ENCODE data around the gene BBS12.
"Not testable (repeated sequence)": the region's sequence is repeated elsewhere in the genome, so short reads cannot be mapped to it uniquely, and the experiment has no call there.

Gene BBS12

DNA sequence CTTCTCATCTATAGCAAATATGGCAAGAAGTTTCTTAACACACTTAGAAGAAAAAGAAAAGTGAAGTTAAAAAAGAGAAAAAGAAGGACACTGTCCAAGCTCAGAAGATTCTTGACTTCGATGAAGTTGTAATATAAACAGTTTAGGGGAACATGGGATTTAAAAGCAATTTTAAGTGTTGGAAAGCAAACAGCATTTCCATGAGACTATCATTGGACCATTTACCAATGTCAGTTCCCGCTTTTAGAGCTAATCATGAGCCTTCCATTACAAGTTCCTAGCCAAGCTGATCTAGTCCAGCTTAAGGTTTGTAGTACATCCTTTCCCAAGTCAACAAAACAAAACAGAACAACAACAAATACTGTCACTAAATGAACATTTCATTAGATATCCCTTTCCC is 49.0 kb downstream of the BBS12 start:
- no peaks in the 10 kb centered on the region for H3K36me3 ChIP-seq (replicated peaks)
- in situ Hi-C loops (cut with HindIII; ENCODE audit: low pct_ligation_motif_present, low sequenced_read_pairs): no loop called here
- TF ChIP-seq, protein P1, sequence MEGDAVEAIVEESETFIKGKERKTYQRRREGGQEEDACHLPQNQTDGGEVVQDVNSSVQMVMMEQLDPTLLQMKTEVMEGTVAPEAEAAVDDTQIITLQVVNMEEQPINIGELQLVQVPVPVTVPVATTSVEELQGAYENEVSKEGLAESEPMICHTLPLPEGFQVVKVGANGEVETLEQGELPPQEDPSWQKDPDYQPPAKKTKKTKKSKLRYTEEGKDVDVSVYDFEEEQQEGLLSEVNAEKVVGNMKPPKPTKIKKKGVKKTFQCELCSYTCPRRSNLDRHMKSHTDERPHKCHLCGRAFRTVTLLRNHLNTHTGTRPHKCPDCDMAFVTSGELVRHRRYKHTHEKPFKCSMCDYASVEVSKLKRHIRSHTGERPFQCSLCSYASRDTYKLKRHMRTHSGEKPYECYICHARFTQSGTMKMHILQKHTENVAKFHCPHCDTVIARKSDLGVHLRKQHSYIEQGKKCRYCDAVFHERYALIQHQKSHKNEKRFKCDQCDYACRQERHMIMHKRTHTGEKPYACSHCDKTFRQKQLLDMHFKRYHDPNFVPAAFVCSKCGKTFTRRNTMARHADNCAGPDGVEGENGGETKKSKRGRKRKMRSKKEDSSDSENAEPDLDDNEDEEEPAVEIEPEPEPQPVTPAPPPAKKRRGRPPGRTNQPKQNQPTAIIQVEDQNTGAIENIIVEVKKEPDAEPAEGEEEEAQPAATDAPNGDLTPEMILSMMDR (IDR thresholded peaks at IDR 0.05; ENCODE audit: low read depth, low read length, missing control alignments): no peak
- no peaks in the 10 kb centered on the region for H3K27me3 ChIP-seq (replicated peaks)
- no peak for DNase-seq
- H3K4me3 ChIP-seq (ENCODE audit: low read depth, low read length): no peak overlapping the region
- H3K27ac ChIP-seq: no peak overlapping the region

DNA sequence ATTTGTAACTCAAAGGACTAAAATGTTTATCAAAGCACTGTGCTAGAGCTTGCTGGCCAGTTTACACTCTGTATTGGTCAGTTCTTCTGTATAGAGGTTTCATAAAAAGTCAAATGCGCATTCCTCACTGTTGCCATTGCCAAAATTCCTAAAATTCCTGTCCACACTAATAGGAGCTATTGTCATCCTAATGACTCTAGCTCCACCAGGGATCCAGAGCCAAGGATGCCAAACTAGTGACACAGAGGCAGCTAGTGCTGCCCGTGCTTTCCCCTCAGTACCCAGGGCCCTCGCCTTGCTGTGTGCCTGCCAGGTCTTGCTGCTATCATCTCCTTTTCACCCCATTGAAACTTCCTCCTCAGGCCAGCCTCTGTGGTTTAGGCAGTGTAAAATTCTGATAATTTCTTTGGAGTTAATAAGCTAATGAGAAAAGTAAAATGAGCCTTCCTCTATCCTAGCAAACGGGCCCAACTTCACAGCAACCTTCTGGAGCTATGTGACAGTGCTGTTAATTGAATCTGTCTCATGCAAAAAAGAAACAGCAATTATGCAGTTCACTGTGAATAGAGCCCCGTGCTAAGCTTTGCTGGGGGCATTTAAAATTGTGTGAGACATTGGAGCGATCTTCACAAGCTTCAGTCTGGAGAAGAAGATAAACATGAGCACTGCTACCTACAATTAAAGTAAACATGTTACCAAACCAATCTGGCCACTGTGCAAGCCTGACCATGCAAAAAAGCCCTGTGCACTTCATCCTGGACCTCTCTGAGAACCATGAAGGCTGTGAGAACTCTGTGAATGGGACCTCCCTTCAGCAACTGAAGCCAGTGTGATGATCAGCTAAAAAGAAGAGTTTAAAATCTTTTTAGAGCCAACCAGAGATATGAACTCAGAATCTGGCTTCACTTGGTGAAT is 51.1 kb downstream of the BBS12 start:
- DNase-seq: peak; percentile 91
- Histone ChIP-seq H3K27me3 (replicated peaks) (no peaks in the 10 kb centered on the region), H3K27ac (peak overlapping the region; percentile 71), H3K36me3 (replicated peaks) (no peaks in the 10 kb centered on the region), H3K4me3 (ENCODE audit: low read depth, low read length) (no peak overlapping the region)
- in situ Hi-C loops (cut with HindIII; ENCODE audit: low pct_ligation_motif_present, low sequenced_read_pairs): no loop called here
- TF ChIP-seq, protein P1 (IDR thresholded peaks at IDR 0.05; ENCODE audit: low read depth, low read length, missing control alignments): no peak

DNA sequence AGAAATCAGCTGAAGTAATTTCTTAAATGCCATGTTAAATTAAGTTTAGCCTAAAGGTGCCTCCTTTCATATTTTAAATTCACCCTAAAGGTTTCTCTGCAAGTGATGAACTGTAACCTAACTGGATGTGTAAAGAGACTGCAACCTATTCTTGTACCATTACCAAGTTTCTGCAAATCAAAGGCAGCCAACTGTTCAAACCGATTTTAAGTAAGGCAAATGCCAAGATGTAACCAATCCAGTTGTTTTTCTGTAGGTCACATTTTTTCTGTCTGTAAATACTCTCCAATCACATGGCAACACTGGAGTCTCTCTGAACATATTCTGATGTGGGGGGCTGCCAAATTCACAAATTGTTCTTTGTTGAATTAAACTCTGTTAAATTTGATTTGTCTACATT is 51.8 kb downstream of the BBS12 start:
- in situ Hi-C loops (cut with HindIII; ENCODE audit: low pct_ligation_motif_present, low sequenced_read_pairs): no loop called here
- Histone ChIP-seq H3K36me3 (replicated peaks) (no peaks in the 10 kb centered on the region), H3K4me3 (ENCODE audit: low read depth, low read length) (no peak overlapping the region), H3K27me3 (replicated peaks) (no peaks in the 10 kb centered on the region), H3K27ac (peak overlapping the region; percentile 71)
- TF ChIP-seq, protein P1 (IDR thresholded peaks at IDR 0.05; ENCODE audit: low read depth, low read length, missing control alignments): no peak
- DNase-seq: no peak

DNA sequence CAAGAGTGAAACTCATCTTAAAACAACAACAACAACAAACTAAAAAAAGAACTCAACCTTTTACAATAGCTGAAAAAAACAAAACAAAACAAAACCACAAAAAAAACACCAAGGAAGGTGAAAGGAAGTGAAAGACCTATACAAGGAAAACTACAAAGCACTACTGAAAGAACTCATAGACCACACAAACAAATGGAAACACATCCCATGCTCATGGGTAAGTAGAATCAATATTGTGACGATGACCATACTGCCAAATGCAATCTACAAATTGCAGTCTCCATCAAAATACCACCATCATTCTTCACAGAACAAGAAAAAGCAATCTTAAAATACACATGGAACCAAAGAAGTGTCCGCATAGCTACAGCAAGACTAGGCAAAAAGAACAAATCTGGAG is 52.6 kb downstream of the BBS12 start:
- TF ChIP-seq, protein P1 (IDR thresholded peaks at IDR 0.05; ENCODE audit: low read depth, low read length, missing control alignments): no peak

DNA sequence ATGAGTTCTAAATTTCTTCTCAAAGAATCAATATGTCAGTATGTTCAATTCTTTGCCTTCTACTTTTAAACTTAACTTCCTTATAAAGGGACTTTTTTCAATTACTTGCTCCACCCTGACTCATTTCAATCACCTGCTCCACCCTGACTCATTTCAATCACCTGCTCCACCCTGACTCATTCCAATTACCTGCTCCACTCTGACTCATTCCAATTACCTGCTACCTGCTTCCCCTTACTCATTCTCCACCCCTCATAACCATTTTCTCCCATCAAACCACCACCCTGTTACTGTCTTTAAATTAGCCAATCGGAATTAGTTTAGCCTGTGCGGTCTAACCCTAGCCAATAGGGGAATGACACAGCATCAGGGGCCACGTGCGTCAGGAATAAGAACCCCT is 53.8 kb downstream of the BBS12 start:
- H3K27ac ChIP-seq; H3K36me3 ChIP-seq (replicated peaks); DNase-seq; H3K27me3 ChIP-seq (replicated peaks); in situ Hi-C loops (cut with HindIII; ENCODE audit: low pct_ligation_motif_present, low sequenced_read_pairs); H3K4me3 ChIP-seq (ENCODE audit: low read depth, low read length): not testable (repeated sequence)

More for the DNA sequence above, 52.6 kb downstream of the BBS12 start:
- H3K36me3 ChIP-seq (replicated peaks): no peaks in the 10 kb centered on the region
- H3K27me3 ChIP-seq (replicated peaks): no peaks in the 10 kb centered on the region
- H3K4me3 ChIP-seq (ENCODE audit: low read depth, low read length): no peak overlapping the region
- in situ Hi-C loops (cut with HindIII; ENCODE audit: low pct_ligation_motif_present, low sequenced_read_pairs): no loop called here
- H3K27ac ChIP-seq: no peak overlapping the region
- no peak for DNase-seq

DNA sequence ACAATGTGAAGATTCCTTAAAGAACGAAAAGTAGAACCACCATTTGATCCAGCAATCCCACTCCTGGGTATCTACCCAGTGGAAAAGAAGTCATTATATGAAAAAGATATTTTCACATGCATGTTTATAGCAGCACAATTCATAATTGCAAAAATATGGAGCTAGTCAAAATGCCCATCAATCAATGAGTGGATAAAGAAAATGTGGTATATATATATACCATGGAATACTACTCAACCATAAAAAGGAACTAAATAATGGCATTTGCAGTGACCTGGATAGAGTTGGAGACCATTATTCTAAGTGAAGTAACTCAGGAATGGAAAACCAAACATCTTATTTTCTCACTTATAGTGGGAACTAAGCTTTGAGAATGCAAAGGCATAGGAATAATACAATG is 54.4 kb downstream of the BBS12 start:
- DNase-seq; in situ Hi-C loops (cut with HindIII; ENCODE audit: low pct_ligation_motif_present, low sequenced_read_pairs); H3K36me3 ChIP-seq (replicated peaks); H3K4me3 ChIP-seq (ENCODE audit: low read depth, low read length); H3K27ac ChIP-seq; H3K27me3 ChIP-seq (replicated peaks): not testable (repeated sequence)

DNA sequence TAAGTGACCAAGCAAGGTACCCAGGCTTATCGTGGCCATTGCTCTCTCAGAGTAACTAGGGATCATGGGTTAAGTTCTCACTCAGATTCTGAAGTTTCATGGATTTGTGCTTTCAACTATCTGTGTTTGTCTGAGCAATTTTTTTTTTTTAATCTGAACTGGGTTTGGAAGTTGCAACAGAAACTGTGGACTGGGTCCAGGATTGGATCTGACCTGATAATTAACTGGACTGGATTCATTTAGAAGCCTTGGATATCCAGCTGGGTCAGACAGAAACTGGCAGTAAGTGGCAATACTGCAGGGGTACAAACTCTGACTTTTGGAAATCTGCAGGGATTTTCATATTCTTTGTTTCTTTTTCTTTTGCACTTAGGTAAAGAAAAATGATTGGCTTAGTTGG is 55.4 kb downstream of the BBS12 start:
- H3K27me3 ChIP-seq (replicated peaks): no peaks in the 10 kb centered on the region
- TF ChIP-seq, protein P1 (IDR thresholded peaks at IDR 0.05; ENCODE audit: low read depth, low read length, missing control alignments): no peak
- DNase-seq: no peak
- no peaks in the 10 kb centered on the region for H3K36me3 ChIP-seq (replicated peaks)
- H3K27ac ChIP-seq: no peak overlapping the region
- no peak overlapping the region for H3K4me3 ChIP-seq (ENCODE audit: low read depth, low read length)
- in situ Hi-C loops (cut with HindIII; ENCODE audit: low pct_ligation_motif_present, low sequenced_read_pairs): no loop called here

All from brain microvascular endothelial cell (primary cell).